ENCODE measurements around the gene GRHL3.
A peak's percentile ranks its signal among the peaks of the same experiment; 100 is the strongest.

GRHL3 gene

GRCh38 chr1:24278726-24279125 is 40.4 kb upstream of the GRHL3 start:
- DNase-seq (ENCODE audit: extremely low spot score), result no peak
- ChIA-PET CTCF (interaction anchor here (0.7 kb wide), 2 partner anchors 9 to 18 kb away, joined by 5 to 8 read pairs; no protein-coding TSS in a partner anchor), POLR2A (no interaction called here)
- TF ChIP-seq PKNOX1 (IDR thresholded peaks at IDR 0.05), result no peak
- no peak for TF ChIP-seq ARNT (IDR thresholded peaks at IDR 0.05)
- no peak for TF ChIP-seq CTBP1 (IDR thresholded peaks at IDR 0.05; ENCODE audit: borderline replicate concordance)
- TF ChIP-seq L3MBTL2 (conservative IDR thresholded peaks at IDR 0.05), result no peak
- TF ChIP-seq FOXM1 (IDR thresholded peaks at IDR 0.05; ENCODE audit: borderline replicate concordance), result no peak
- no peak for TF ChIP-seq TARDBP (IDR thresholded peaks at IDR 0.05)
- TF ChIP-seq FOXK2 (IDR thresholded peaks at IDR 0.05), result no peak
- TF ChIP-seq SP1 (IDR thresholded peaks at IDR 0.05), result no peak
- no peak for TF ChIP-seq FOXA1 (IDR thresholded peaks at IDR 0.05)
- no peak for TF ChIP-seq SUZ12 (IDR thresholded peaks at IDR 0.05)
- no peak for TF ChIP-seq BHLHE40 (IDR thresholded peaks at IDR 0.05; ENCODE audit: borderline replicate concordance)
- no peak for TF ChIP-seq ZNF384 (IDR thresholded peaks at IDR 0.05)
- TF ChIP-seq NFRKB (IDR thresholded peaks at IDR 0.05), result no peak
- TF ChIP-seq LEF1 (IDR thresholded peaks at IDR 0.05; ENCODE audit: borderline replicate concordance), result no peak
- TF ChIP-seq ELF4 (IDR thresholded peaks at IDR 0.05), result no peak
- TF ChIP-seq HDGF (IDR thresholded peaks at IDR 0.05; ENCODE audit: borderline replicate concordance), result no peak

DNA sequence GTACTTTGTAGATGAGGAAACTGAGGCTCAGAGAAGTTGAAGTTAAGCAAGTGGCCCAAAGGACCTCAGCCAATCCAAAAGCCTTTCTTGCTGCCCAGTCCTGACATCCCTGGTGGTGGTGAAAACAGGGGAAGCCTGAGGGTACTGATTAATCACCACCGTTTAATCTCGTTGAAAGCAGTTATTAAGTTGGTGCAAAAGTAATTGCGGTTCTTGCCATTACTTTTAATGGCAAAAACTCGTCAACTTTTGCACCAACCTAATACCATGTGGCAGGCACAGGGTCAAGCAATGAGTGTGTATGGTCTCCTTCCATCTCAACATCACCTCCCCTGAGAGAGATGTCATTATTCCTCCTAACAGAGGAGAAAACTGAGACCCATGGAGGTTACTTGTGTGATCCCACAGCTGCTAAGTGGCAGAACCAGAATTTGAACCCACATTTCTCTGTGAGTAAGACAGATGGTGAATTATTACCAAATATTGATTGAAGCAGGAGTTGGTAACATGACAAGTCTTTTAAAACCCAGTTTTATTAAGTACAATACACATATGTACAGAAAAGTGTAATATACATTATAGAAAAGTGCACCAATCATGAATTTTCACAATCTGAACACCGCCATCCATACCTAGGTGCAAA is 39.4 kb upstream of the GRHL3 start:
- TF ChIP-seq ARNT (IDR thresholded peaks at IDR 0.05) (no peak), ELF4 (IDR thresholded peaks at IDR 0.05) (peak; percentile 75)

GRCh38 chr1:24281591-24281990 is 37.6 kb upstream of the GRHL3 start:
- CTCF ChIA-PET, result no interaction called here
- no peak for DNase-seq (ENCODE audit: extremely low spot score)
- TF ChIP-seq TARDBP (IDR thresholded peaks at IDR 0.05) (no peak), FOXA1 (IDR thresholded peaks at IDR 0.05) (no peak), SP1 (IDR thresholded peaks at IDR 0.05) (no peak), ZNF384 (IDR thresholded peaks at IDR 0.05) (no peak), HDGF (IDR thresholded peaks at IDR 0.05; ENCODE audit: borderline replicate concordance) (no peak), L3MBTL2 (conservative IDR thresholded peaks at IDR 0.05) (no peak), CTBP1 (IDR thresholded peaks at IDR 0.05; ENCODE audit: borderline replicate concordance) (no peak), NFRKB (IDR thresholded peaks at IDR 0.05) (no peak), FOXM1 (IDR thresholded peaks at IDR 0.05; ENCODE audit: borderline replicate concordance) (no peak), FOXK2 (IDR thresholded peaks at IDR 0.05) (no peak), ELF4 (IDR thresholded peaks at IDR 0.05) (no peak), PKNOX1 (IDR thresholded peaks at IDR 0.05) (no peak), LEF1 (IDR thresholded peaks at IDR 0.05; ENCODE audit: borderline replicate concordance) (no peak), ARNT (IDR thresholded peaks at IDR 0.05) (no peak), SUZ12 (IDR thresholded peaks at IDR 0.05) (no peak), BHLHE40 (IDR thresholded peaks at IDR 0.05; ENCODE audit: borderline replicate concordance) (no peak)
- POLR2A ChIA-PET, result no interaction called here

More for the DNA sequence above, 39.4 kb upstream of the GRHL3 start:
- ChIA-PET POLR2A (no interaction called here), CTCF (no interaction called here)
- DNase-seq (ENCODE audit: extremely low spot score), result no peak

- CTCF ChIA-PET, result no interaction called here
Measured at GRCh38 chr1:24282491-24282890, 36.7 kb upstream of the GRHL3 start.

DNA sequence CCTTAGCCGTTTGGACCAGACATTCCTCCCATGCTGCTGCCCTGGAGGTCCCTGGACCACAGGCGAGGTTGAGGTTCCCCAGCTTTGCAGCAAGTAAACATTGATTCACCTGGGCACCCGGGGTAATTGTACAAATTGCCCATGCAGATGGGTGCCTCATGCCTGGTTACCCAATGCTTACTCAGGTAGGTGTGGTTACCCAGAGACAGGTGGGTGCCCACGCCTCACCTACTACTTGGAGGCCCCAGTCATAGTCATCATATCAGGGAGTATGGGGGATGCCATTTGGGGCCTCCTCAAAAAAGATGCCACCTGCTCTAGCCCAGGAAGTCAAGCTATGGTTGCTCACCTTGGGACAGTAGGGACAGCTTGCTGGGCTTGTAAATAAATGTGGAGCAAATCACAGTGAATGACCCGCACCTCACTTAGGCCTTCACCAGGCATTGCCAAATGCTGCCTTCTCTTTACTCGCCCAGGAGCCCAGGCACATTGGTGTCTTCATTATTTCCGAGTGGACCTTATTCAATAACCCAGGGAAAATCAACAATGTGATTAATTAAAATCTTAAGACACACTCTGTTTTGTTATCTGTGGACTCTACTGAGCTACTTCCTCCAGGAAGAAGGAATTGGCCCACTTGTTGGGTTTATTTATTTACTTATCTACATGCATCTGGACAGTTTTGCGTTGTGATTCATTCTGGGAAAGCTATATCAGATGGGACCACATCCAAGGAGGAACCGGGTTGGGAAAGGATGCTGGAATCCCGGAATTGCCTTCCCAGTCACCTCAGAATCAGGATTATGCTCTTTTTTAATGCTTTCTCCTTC is 35.6 kb upstream of the GRHL3 start:
- no peak for TF ChIP-seq L3MBTL2 (conservative IDR thresholded peaks at IDR 0.05)
- TF ChIP-seq HDGF (IDR thresholded peaks at IDR 0.05; ENCODE audit: borderline replicate concordance), result no peak
- TF ChIP-seq PKNOX1 (IDR thresholded peaks at IDR 0.05), result no peak
- no peak for TF ChIP-seq SUZ12 (IDR thresholded peaks at IDR 0.05)
- TF ChIP-seq SP1 (IDR thresholded peaks at IDR 0.05), result no peak
- no peak for TF ChIP-seq CTBP1 (IDR thresholded peaks at IDR 0.05; ENCODE audit: borderline replicate concordance)
- no peak for TF ChIP-seq ARNT (IDR thresholded peaks at IDR 0.05)
- no peak for TF ChIP-seq TARDBP (IDR thresholded peaks at IDR 0.05)
- no peak for TF ChIP-seq NFRKB (IDR thresholded peaks at IDR 0.05)
- TF ChIP-seq ZNF384 (IDR thresholded peaks at IDR 0.05), result no peak
- TF ChIP-seq ELF4 (IDR thresholded peaks at IDR 0.05), result no peak
- no peak for DNase-seq (ENCODE audit: extremely low spot score)
- POLR2A ChIA-PET, result interaction anchor here (0.6 kb wide), 1 partner anchor 837 kb away, joined by 3 read pairs; no protein-coding TSS in a partner anchor
- CTCF ChIA-PET, result interaction anchor here (0.5 kb wide), 1 partner anchor 14 kb away, joined by 3 read pairs; no protein-coding TSS in a partner anchor

More at GRCh38 chr1:24282491-24282890, 36.7 kb upstream of the GRHL3 start:
- no peak for TF ChIP-seq FOXM1 (IDR thresholded peaks at IDR 0.05; ENCODE audit: borderline replicate concordance)
- no peak for TF ChIP-seq FOXA1 (IDR thresholded peaks at IDR 0.05)
- TF ChIP-seq ELF4 (IDR thresholded peaks at IDR 0.05), result no peak
- no peak for TF ChIP-seq SP1 (IDR thresholded peaks at IDR 0.05)
- POLR2A ChIA-PET, result no interaction called here
- no peak for DNase-seq (ENCODE audit: extremely low spot score)

- TF ChIP-seq FOXM1 (IDR thresholded peaks at IDR 0.05; ENCODE audit: borderline replicate concordance) (no peak), FOXK2 (IDR thresholded peaks at IDR 0.05) (no peak), SUZ12 (IDR thresholded peaks at IDR 0.05) (no peak), NFRKB (IDR thresholded peaks at IDR 0.05) (no peak), PKNOX1 (IDR thresholded peaks at IDR 0.05) (no peak), LEF1 (IDR thresholded peaks at IDR 0.05; ENCODE audit: borderline replicate concordance) (no peak), SP1 (IDR thresholded peaks at IDR 0.05) (no peak), FOXA1 (IDR thresholded peaks at IDR 0.05) (no peak), HDGF (IDR thresholded peaks at IDR 0.05; ENCODE audit: borderline replicate concordance) (no peak), ZNF384 (IDR thresholded peaks at IDR 0.05) (no peak), BHLHE40 (IDR thresholded peaks at IDR 0.05; ENCODE audit: borderline replicate concordance) (no peak), ELF4 (IDR thresholded peaks at IDR 0.05) (no peak), L3MBTL2 (conservative IDR thresholded peaks at IDR 0.05) (no peak), ARNT (IDR thresholded peaks at IDR 0.05) (no peak), TARDBP (IDR thresholded peaks at IDR 0.05) (no peak), CTBP1 (IDR thresholded peaks at IDR 0.05; ENCODE audit: borderline replicate concordance) (no peak)
- POLR2A ChIA-PET, result interaction anchor here (0.6 kb wide), 1 partner anchor 837 kb away, joined by 3 read pairs; no protein-coding TSS in a partner anchor
- CTCF ChIA-PET, result no interaction called here
- no peak for DNase-seq (ENCODE audit: extremely low spot score)
Measured at GRCh38 chr1:24284156-24284471, 35.0 kb upstream of the GRHL3 start.
